Measurements from ENCODE around the gene SLC13A4.

- TF ChIP-seq CTCF (IDR thresholded peaks at IDR 0.05; ENCODE audit: low read length) (no peak), EZH2 (IDR thresholded peaks at IDR 0.05; ENCODE audit: borderline replicate concordance, low read length) (no peak)
These were observed 41.2 kb upstream of the SLC13A4 start for GRCh38 chr7:135769005-135769802.
